Fibroblast of lung (primary cell): Measurements from ENCODE around the gene AMIGO1.

Experiments used
- EZH2 ChIP-seq: IDR thresholded peaks from 2 replicates; pipeline ENCODE4 v1.5.1; 2012; ENCODE audit warnings: low read length, control low read depth, mild to moderate bottlenecking; ENCODE audit errors: missing control alignments
- TF ChIP-seq, protein P1 (sequence below), 2 donors: IDR thresholded peaks in 1 of 2; conservative IDR thresholded peaks in 1 of 2; 1 replicate in 1 of 2; 2 replicates in 1 of 2; pipeline ENCODE4 v1.5.1; 2011 to 2012; ENCODE audit warnings: low read length in 2 of 2, control low read depth in 1 of 2, inconsistent platforms in 1 of 2, low read depth in 1 of 2, mild to moderate bottlenecking in 1 of 2

DNA sequence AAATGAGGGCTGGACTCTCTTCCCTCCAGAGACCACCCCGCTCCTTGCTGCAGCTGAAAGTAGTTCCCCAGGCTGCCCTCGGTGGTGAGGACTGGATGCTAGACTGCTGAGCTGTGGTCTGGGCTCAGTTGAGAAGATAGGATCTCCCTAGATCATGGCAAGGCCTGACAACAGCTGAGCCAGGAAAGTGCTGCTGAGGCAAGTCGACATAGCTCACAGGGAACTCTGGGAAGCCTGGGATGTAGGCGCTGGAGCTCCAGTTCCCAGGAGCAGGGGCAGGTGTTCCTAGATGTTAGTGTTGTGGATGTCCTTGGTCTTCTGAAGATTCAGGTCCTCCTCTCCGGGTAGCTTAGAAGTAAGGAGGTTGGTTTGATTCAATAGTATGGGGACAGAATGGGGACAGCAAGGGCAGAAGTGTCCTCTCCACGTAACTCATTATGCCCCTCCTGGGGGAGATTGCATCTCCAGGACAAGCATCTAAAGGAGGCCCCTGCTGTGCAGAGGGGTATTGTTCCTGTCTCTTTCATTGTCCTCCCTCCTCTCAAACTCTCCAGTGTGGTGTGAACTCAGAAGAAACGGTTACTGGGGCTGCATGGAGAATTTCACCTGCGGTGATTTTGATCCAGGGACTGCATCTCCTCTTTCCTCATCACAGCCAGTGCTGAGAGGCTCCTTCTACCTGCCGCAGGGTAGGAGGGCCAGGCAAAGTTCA lies 11.9 kb downstream of the AMIGO1 start:
- TF ChIP-seq, protein P1, sequence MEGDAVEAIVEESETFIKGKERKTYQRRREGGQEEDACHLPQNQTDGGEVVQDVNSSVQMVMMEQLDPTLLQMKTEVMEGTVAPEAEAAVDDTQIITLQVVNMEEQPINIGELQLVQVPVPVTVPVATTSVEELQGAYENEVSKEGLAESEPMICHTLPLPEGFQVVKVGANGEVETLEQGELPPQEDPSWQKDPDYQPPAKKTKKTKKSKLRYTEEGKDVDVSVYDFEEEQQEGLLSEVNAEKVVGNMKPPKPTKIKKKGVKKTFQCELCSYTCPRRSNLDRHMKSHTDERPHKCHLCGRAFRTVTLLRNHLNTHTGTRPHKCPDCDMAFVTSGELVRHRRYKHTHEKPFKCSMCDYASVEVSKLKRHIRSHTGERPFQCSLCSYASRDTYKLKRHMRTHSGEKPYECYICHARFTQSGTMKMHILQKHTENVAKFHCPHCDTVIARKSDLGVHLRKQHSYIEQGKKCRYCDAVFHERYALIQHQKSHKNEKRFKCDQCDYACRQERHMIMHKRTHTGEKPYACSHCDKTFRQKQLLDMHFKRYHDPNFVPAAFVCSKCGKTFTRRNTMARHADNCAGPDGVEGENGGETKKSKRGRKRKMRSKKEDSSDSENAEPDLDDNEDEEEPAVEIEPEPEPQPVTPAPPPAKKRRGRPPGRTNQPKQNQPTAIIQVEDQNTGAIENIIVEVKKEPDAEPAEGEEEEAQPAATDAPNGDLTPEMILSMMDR (conservative IDR thresholded peaks at IDR 0.05 in 1 of 2, IDR thresholded peaks at IDR 0.05 in 1 of 2; ENCODE audit: low read depth in 1 of 2, low read length in 2 of 2): no peak
- no peak for TF ChIP-seq EZH2
